Brain microvascular endothelial cell (primary cell): Measurements from ENCODE around the gene PLCD4.

Experiments
- DNase-seq: peaks from one replicate; pipeline ENCODE4 v3.0.0-alpha.2; 2020
- H3K27ac ChIP-seq: fragments of 250-450 bp; sonication (Bioruptor Pico); 2 replicates; pipeline ENCODE4 v1.5.1; 2020; ENCODE audit warnings: mild to moderate bottlenecking, moderate library complexity
- H3K27me3 ChIP-seq: fragments of 250-450 bp; sonication (Bioruptor Pico); replicated peaks from 2 replicates; pipeline ENCODE4 v1.5.1; 2020; ENCODE audit warnings: mild to moderate bottlenecking
- H3K36me3 ChIP-seq: fragments of 250-450 bp; sonication (Bioruptor Pico); replicated peaks from 2 replicates; pipeline ENCODE4 v1.5.1; 2020; ENCODE audit warnings: mild to moderate bottlenecking
- H3K4me3 ChIP-seq: 2 replicates; pipeline ENCODE4 v1.5.1; 2011; ENCODE audit warnings: low read depth, mild to moderate bottlenecking, control low read depth, low read length, moderate library complexity
- in situ Hi-C: cut with HindIII; loops from 2 replicates; pipeline ENCODE4 v1.10.0; 2017; ENCODE audit warnings: low sequenced_read_pairs, low pct_ligation_motif_present
- TF ChIP-seq, protein P1 (sequence below): IDR thresholded peaks from 2 replicates; pipeline ENCODE4 v1.5.1; 2011; ENCODE audit warnings: low read depth, mild to moderate bottlenecking, moderate library complexity, low read length, control low read depth, inconsistent platforms; ENCODE audit errors: missing control alignments

Gene PLCD4

GRCh38 chr2:218648088-218648786, 40.5 kb downstream of the PLCD4 start:
- no peaks in the 10 kb centered on the region for H3K27me3 ChIP-seq
- in situ Hi-C loops, result no loop called here
- H3K36me3 ChIP-seq, result peaks cover 74% of the 10 kb centered on the region
- DNase-seq, result peak; percentile 72
- H3K4me3 ChIP-seq, result no peak overlapping the region
- TF ChIP-seq, protein P1, sequence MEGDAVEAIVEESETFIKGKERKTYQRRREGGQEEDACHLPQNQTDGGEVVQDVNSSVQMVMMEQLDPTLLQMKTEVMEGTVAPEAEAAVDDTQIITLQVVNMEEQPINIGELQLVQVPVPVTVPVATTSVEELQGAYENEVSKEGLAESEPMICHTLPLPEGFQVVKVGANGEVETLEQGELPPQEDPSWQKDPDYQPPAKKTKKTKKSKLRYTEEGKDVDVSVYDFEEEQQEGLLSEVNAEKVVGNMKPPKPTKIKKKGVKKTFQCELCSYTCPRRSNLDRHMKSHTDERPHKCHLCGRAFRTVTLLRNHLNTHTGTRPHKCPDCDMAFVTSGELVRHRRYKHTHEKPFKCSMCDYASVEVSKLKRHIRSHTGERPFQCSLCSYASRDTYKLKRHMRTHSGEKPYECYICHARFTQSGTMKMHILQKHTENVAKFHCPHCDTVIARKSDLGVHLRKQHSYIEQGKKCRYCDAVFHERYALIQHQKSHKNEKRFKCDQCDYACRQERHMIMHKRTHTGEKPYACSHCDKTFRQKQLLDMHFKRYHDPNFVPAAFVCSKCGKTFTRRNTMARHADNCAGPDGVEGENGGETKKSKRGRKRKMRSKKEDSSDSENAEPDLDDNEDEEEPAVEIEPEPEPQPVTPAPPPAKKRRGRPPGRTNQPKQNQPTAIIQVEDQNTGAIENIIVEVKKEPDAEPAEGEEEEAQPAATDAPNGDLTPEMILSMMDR, result peak; percentile 89
- H3K27ac ChIP-seq, result no peak overlapping the region

- DNase-seq, result no peak
- no peak overlapping the region for H3K4me3 ChIP-seq
- in situ Hi-C loops, result no loop called here
- no peaks in the 10 kb centered on the region for H3K27me3 ChIP-seq
- no peak overlapping the region for H3K27ac ChIP-seq
- H3K36me3 ChIP-seq, result peaks cover 79% of the 10 kb centered on the region
- TF ChIP-seq, protein P1, result no peak
Measured at GRCh38 chr2:218648787-218649100, 41.0 kb downstream of the PLCD4 start.

DNA sequence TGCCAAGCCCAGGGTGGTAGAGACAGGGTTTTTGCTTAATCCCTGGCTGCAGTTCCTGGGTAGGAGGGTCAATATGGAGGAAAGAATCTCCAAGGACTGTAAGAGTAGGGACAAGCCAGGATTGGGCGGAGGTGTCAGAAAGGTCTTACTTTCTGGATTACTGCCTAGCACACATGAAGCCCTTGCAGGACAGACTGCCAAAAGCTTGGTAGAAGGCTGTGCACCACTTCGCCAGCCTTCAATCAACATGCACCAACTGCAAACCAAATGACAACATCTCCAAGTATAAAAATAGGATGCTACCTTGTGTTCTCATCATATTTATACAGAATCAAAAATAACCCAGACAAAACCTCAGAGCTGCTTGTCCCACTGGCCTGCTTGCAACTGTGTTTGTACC, 48.1 kb downstream of the PLCD4 start:
- TF ChIP-seq, protein P1, result no peak
- Histone ChIP-seq H3K27me3 (no peaks in the 10 kb centered on the region), H3K36me3 (peaks cover 37% of the 10 kb centered on the region), H3K27ac (no peak overlapping the region), H3K4me3 (no peak overlapping the region)
- in situ Hi-C loops, result no loop called here
- DNase-seq, result no peak

- Histone ChIP-seq H3K27me3 (no peaks in the 10 kb centered on the region), H3K36me3 (peaks cover 45% of the 10 kb centered on the region), H3K27ac (peak overlapping the region; percentile 43), H3K4me3 (peak overlapping the region; percentile 94)
- in situ Hi-C loops, result no loop called here
- peak; percentile 35 for DNase-seq
- TF ChIP-seq, protein P1, result peak; percentile 74
Measured at GRCh38 chr2:218658671-218659257, 51.1 kb downstream of the PLCD4 start.

DNA sequence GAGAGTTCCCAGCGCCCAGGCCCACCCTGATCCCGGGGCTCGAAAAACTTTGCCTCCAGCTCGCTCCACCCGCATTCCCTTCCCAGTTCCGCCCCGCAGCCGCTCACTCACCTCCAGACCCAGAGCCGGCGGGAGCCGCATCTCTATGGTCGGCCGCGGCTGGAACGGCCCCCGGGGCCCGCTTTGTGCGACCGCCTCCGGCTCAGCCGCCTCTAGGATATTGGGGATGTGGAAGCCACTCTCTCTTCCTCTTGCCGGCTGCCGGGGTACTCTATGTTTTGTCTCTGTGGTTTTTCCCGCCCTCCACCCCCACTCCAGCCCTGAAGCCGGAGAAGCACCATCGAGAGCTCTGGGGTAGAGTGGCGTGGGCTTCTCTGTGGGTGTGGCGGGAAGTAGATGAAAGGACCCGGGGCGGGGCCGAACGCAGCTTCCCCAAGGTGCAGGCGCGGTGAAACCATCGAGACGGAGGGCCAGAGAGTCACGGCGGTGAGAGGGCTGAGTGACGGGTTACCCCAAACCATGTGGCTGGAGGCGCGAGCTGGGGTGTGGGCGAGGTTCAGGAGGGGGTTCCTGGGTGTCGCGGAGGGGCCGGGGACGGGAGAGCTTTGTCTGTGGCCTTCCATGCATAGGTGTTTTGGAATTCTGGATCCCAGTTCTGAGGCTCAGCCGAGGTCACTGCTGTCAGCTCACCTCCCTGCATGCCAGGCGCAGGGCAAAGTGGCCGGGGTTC, 51.7 kb downstream of the PLCD4 start, which contains the start of the genes BCS1L and ZNF142:
Gene BCS1L, plus strand, starts transcription at position 426 of the 730 bp plus-strand sequence. CDS start 1,305 bp downstream, outside the sequence.
Gene ZNF142, minus strand, starts transcription at position 366 of the 730 bp plus-strand sequence. CDS start 3,194 bp downstream, outside the sequence.
- H3K4me3 ChIP-seq, result peak within 1 kb of the TSS; percentile 94
- no peaks in the 10 kb centered on the region for H3K27me3 ChIP-seq
- peak; percentile 88 for DNase-seq
- TF ChIP-seq, protein P1, result no peak
- in situ Hi-C loops, result no loop called here
- H3K27ac ChIP-seq, result peak within 1 kb of the TSS; percentile 43
- peaks cover 50% of the 10 kb centered on the region for H3K36me3 ChIP-seq
